ENCODE measurements around the gene GRAMD1A. TPM values are rescaled to one million over a fixed set of nuclear protein-coding genes. Genes with fewer than 3 reads are reported as not detected.

Gene GRAMD1A
- polyA plus RNA-seq, 1 donor from 2014 or later: 19.0 TPM

- Histone ChIP-seq H3K9me2 (ENCODE audit: insufficient read depth, low read length) (no peaks in the 10 kb centered on the region), H3K9me3 (ENCODE audit: low read length) (no peaks in the 10 kb centered on the region), H2AFZ (ENCODE audit: low read depth, low read length) (no peak overlapping the region), H3K79me2 (replicated peaks; ENCODE audit: insufficient read depth, low read length) (no peaks in the 10 kb centered on the region), H3K9ac (ENCODE audit: low read length) (no peak overlapping the region), H3K4me3 (ENCODE audit: low read length) (no peak overlapping the region), H3F3A (ENCODE audit: insufficient read depth, low read length, poor library complexity, severe bottlenecking) (no peaks in the 10 kb centered on the region), H3K36me3 (ENCODE audit: insufficient read depth, low read length) (no peaks in the 10 kb centered on the region), H3K27me3 (ENCODE audit: insufficient read depth, low read depth, low read length) (peaks cover 2% of the 10 kb centered on the region), H3K4me2 (ENCODE audit: low read length) (no peak overlapping the region), H4K20me1 (ENCODE audit: insufficient read depth) (no peaks in the 10 kb centered on the region), H3K27ac (ENCODE audit: low read length) (no peak overlapping the region)
- TF ChIP-seq, protein P1, sequence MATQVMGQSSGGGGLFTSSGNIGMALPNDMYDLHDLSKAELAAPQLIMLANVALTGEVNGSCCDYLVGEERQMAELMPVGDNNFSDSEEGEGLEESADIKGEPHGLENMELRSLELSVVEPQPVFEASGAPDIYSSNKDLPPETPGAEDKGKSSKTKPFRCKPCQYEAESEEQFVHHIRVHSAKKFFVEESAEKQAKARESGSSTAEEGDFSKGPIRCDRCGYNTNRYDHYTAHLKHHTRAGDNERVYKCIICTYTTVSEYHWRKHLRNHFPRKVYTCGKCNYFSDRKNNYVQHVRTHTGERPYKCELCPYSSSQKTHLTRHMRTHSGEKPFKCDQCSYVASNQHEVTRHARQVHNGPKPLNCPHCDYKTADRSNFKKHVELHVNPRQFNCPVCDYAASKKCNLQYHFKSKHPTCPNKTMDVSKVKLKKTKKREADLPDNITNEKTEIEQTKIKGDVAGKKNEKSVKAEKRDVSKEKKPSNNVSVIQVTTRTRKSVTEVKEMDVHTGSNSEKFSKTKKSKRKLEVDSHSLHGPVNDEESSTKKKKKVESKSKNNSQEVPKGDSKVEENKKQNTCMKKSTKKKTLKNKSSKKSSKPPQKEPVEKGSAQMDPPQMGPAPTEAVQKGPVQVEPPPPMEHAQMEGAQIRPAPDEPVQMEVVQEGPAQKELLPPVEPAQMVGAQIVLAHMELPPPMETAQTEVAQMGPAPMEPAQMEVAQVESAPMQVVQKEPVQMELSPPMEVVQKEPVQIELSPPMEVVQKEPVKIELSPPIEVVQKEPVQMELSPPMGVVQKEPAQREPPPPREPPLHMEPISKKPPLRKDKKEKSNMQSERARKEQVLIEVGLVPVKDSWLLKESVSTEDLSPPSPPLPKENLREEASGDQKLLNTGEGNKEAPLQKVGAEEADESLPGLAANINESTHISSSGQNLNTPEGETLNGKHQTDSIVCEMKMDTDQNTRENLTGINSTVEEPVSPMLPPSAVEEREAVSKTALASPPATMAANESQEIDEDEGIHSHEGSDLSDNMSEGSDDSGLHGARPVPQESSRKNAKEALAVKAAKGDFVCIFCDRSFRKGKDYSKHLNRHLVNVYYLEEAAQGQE (IDR thresholded peaks at IDR 0.05; ENCODE audit: borderline replicate concordance): no peak
- TF ChIP-seq EP300 (conservative IDR thresholded peaks at IDR 0.05; ENCODE audit: poor library complexity, severe bottlenecking) (no peak), EZH2 (IDR thresholded peaks at IDR 0.05; ENCODE audit: borderline replicate concordance, insufficient read depth, low read length, poor library complexity, severe bottlenecking) (no peak), MXI1 (conservative IDR thresholded peaks at IDR 0.05; ENCODE audit: poor library complexity, severe bottlenecking) (no peak), SMC3 (conservative IDR thresholded peaks at IDR 0.05; ENCODE audit: poor library complexity) (no peak), RAD21 (conservative IDR thresholded peaks at IDR 0.05) (no peak), POLR2AphosphoS5 (IDR thresholded peaks at IDR 0.05) (no peak), TAF1 (IDR thresholded peaks at IDR 0.05; ENCODE audit: low read depth) (no peak)
- TF ChIP-seq, protein P2, sequence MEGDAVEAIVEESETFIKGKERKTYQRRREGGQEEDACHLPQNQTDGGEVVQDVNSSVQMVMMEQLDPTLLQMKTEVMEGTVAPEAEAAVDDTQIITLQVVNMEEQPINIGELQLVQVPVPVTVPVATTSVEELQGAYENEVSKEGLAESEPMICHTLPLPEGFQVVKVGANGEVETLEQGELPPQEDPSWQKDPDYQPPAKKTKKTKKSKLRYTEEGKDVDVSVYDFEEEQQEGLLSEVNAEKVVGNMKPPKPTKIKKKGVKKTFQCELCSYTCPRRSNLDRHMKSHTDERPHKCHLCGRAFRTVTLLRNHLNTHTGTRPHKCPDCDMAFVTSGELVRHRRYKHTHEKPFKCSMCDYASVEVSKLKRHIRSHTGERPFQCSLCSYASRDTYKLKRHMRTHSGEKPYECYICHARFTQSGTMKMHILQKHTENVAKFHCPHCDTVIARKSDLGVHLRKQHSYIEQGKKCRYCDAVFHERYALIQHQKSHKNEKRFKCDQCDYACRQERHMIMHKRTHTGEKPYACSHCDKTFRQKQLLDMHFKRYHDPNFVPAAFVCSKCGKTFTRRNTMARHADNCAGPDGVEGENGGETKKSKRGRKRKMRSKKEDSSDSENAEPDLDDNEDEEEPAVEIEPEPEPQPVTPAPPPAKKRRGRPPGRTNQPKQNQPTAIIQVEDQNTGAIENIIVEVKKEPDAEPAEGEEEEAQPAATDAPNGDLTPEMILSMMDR (IDR thresholded peaks at IDR 0.05; ENCODE audit: poor library complexity, severe bottlenecking): no peak
These were observed 25.8 kb downstream of the GRAMD1A start for GRCh38 chr19:35025969-35026368.

DNA sequence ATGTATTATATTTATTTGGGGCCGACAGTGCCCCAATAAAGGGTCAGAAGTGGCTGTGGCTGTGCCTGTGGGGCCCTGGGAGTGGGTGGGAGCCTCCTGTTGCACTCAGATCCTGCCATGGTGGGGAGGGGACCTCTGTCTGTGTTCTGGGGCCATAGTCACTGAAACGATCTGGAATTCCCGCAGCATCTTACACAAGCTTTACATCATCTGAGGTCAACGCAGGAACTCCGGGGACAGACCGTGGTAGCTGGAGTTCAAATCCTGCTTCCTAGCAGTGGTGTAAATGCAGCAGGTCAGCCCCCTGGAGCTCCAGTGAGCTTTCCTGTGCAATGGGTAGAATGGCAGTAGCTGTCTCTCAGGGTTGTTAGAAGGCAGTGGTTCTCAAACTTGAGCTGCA, 26.3 kb downstream of the GRAMD1A start:
- H3K79me2 ChIP-seq (replicated peaks; ENCODE audit: insufficient read depth, low read length): no peaks in the 10 kb centered on the region
- no peak overlapping the region for H3K27ac ChIP-seq (ENCODE audit: low read length)
- no peaks in the 10 kb centered on the region for H4K20me1 ChIP-seq (ENCODE audit: insufficient read depth)
- H3K27me3 ChIP-seq (ENCODE audit: insufficient read depth, low read depth, low read length): peaks cover 6% of the 10 kb centered on the region
- no peaks in the 10 kb centered on the region for H3K9me3 ChIP-seq (ENCODE audit: low read length)
- H3K9ac ChIP-seq (ENCODE audit: low read length): no peak overlapping the region
- no peak overlapping the region for H3K4me3 ChIP-seq (ENCODE audit: low read length)
- H3F3A ChIP-seq (ENCODE audit: insufficient read depth, low read length, poor library complexity, severe bottlenecking): no peaks in the 10 kb centered on the region
- no peaks in the 10 kb centered on the region for H3K9me2 ChIP-seq (ENCODE audit: insufficient read depth, low read length)
- no peak overlapping the region for H3K4me2 ChIP-seq (ENCODE audit: low read length)
- H3K36me3 ChIP-seq (ENCODE audit: insufficient read depth, low read length): no peaks in the 10 kb centered on the region
- no peak for TF ChIP-seq EP300 (conservative IDR thresholded peaks at IDR 0.05; ENCODE audit: poor library complexity, severe bottlenecking)
- TF ChIP-seq MXI1 (conservative IDR thresholded peaks at IDR 0.05; ENCODE audit: poor library complexity, severe bottlenecking): no peak
- H2AFZ ChIP-seq (ENCODE audit: low read depth, low read length): no peak overlapping the region

- Histone ChIP-seq H3K79me2 (replicated peaks; ENCODE audit: insufficient read depth, low read length) (no peaks in the 10 kb centered on the region), H3K27ac (ENCODE audit: low read length) (no peak overlapping the region), H3K36me3 (ENCODE audit: insufficient read depth, low read length) (no peaks in the 10 kb centered on the region), H3K27me3 (ENCODE audit: insufficient read depth, low read depth, low read length) (peaks cover 12% of the 10 kb centered on the region), H3K9me3 (ENCODE audit: low read length) (no peaks in the 10 kb centered on the region), H3K4me2 (ENCODE audit: low read length) (no peak overlapping the region), H3F3A (ENCODE audit: insufficient read depth, low read length, poor library complexity, severe bottlenecking) (no peaks in the 10 kb centered on the region), H3K4me3 (ENCODE audit: low read length) (no peak overlapping the region), H3K9me2 (ENCODE audit: insufficient read depth, low read length) (no peaks in the 10 kb centered on the region), H4K20me1 (ENCODE audit: insufficient read depth) (no peaks in the 10 kb centered on the region), H2AFZ (ENCODE audit: low read depth, low read length) (no peak overlapping the region), H3K9ac (ENCODE audit: low read length) (no peak overlapping the region)
- TF ChIP-seq MXI1 (conservative IDR thresholded peaks at IDR 0.05; ENCODE audit: poor library complexity, severe bottlenecking) (no peak), RAD21 (conservative IDR thresholded peaks at IDR 0.05) (no peak), SMC3 (conservative IDR thresholded peaks at IDR 0.05; ENCODE audit: poor library complexity) (no peak), EZH2 (IDR thresholded peaks at IDR 0.05; ENCODE audit: borderline replicate concordance, insufficient read depth, low read length, poor library complexity, severe bottlenecking) (no peak), EP300 (conservative IDR thresholded peaks at IDR 0.05; ENCODE audit: poor library complexity, severe bottlenecking) (no peak), POLR2AphosphoS5 (IDR thresholded peaks at IDR 0.05) (no peak), TAF1 (IDR thresholded peaks at IDR 0.05; ENCODE audit: low read depth) (no peak)
- TF ChIP-seq, protein P1 (IDR thresholded peaks at IDR 0.05; ENCODE audit: borderline replicate concordance): no peak
- TF ChIP-seq, protein P2 (IDR thresholded peaks at IDR 0.05; ENCODE audit: poor library complexity, severe bottlenecking): no peak
These were observed 26.9 kb downstream of the GRAMD1A start for GRCh38 chr19:35027009-35027408.

Measured in neural cell (in vitro differentiated cells).